ENCODE results near the gene ACOT9. TPM values are rescaled to one million over a fixed set of nuclear protein-coding genes. Genes with fewer than 3 reads are reported as not detected.

Gene ACOT9
- total RNA-seq, 1 experiment from 2014 or later: 72.3 TPM

- H2BK120ac ChIP-seq (ENCODE audit: low read depth, low read length, poor library complexity, severe bottlenecking): no peak overlapping the region
- H3K9ac ChIP-seq (ENCODE audit: extremely low read depth, insufficient read length, low read length): no peak overlapping the region
- Mint-ChIP-seq H3K9me3 (no peaks in the 10 kb centered on the region), H3K36me3 (ENCODE audit: insufficient read depth in 1 of 3, low read depth in 3 of 3) (peaks cover 7 to 81% (median 22%) of the 10 kb centered on the region in 3 experiments; a peak in 6 of 7 replicates), H3K27ac (no peak overlapping the region), H3K4me1 (no peaks in the 10 kb centered on the region), H3K4me3 (no peak overlapping the region), H3K27me3 (ENCODE audit: low read depth) (no peaks in the 10 kb centered on the region)
- H2AFZ ChIP-seq (ENCODE audit: low read length): no peak overlapping the region
- DNase-seq: no peak
- no peak overlapping the region for H3K18ac ChIP-seq (ENCODE audit: insufficient read length, low read depth, low read length)
- H3K79me2 ChIP-seq (ENCODE audit: insufficient read depth, low read length): no peaks in the 10 kb centered on the region
- no peak overlapping the region for H2AK5ac ChIP-seq (ENCODE audit: insufficient read length, low read length)
- no peaks in the 10 kb centered on the region for H3K9me3 ChIP-seq (ENCODE audit: control insufficient read depth, low read depth, low read length)
- no peak overlapping the region for H2BK20ac ChIP-seq (ENCODE audit: low read depth, low read length, poor library complexity, severe bottlenecking)
- no peak overlapping the region for H3K4ac ChIP-seq (ENCODE audit: low read depth, low read length)
- H4K20me1 ChIP-seq (ENCODE audit: control insufficient read depth, insufficient read depth, insufficient read length): no peaks in the 10 kb centered on the region
- TF ChIP-seq CTCF (conservative IDR thresholded peaks at IDR 0.05): no peak
- no peak overlapping the region for H2BK5ac ChIP-seq (ENCODE audit: insufficient read length, low read length)
- no peak overlapping the region for H3K27ac ChIP-seq (ENCODE audit: insufficient read length, low read depth, low read length)
- H4K5ac ChIP-seq (ENCODE audit: insufficient read length, low read depth, low read length): no peak overlapping the region
- H3K23me2 ChIP-seq (ENCODE audit: insufficient read length, low read depth, low read length, poor library complexity, severe bottlenecking): no peaks in the 10 kb centered on the region
- H3T11ph ChIP-seq (ENCODE audit: low read length): no peak overlapping the region
- no peak overlapping the region for H3K4me2 ChIP-seq (ENCODE audit: insufficient read depth, insufficient read length, low read length)
- H2BK15ac ChIP-seq (ENCODE audit: low read depth, low read length): no peak overlapping the region
- H4K8ac ChIP-seq (replicated peaks; ENCODE audit: insufficient read length, low read depth, low read length): no peak overlapping the region
- H3K79me1 ChIP-seq (ENCODE audit: insufficient read depth, low read depth, low read length, poor library complexity, severe bottlenecking): no peaks in the 10 kb centered on the region
- WGBS (ENCODE audit: extremely low coverage, insufficient read length, low lambda C conversion rate): no CpG with 5 or more reads among the region's 5 CpGs
- H2BK12ac ChIP-seq (ENCODE audit: insufficient read length, low read depth, low read length): no peak overlapping the region
- no peak overlapping the region for H4K91ac ChIP-seq (ENCODE audit: insufficient read length, low read depth, low read length)
- H3K4me1 ChIP-seq (ENCODE audit: insufficient read depth, low read length): no peaks in the 10 kb centered on the region
- no peak overlapping the region for H3K14ac ChIP-seq (ENCODE audit: insufficient read depth, low read length)
- no peak overlapping the region for H3K56ac ChIP-seq (ENCODE audit: insufficient read length, low read depth, low read length)
- no peaks in the 10 kb centered on the region for H3K27me3 ChIP-seq (ENCODE audit: insufficient read depth, low read length)
- H3K23ac ChIP-seq (ENCODE audit: insufficient read length, low read depth, low read length): no peak overlapping the region
Measured at GRCh38 chrX:23705235-23705634, 37.8 kb downstream of the ACOT9 start.

Measured in H9 (cell line).